Jurkat, Clone E6-1 (cell line): ENCODE data around the gene PHLDB3.
"Not testable (repeated sequence)": the region's sequence is repeated elsewhere in the genome, so short reads cannot be mapped to it uniquely, and the experiment has no call there.

Source experiments
- DNase-seq: peaks from one replicate; pipeline ENCODE4 v3.0.0-alpha.2; 2011; ENCODE audit warnings: low read depth, low spot score
- H3K4me3 ChIP-seq: 2 replicates; pipeline ENCODE4 v1.5.1; 2011; ENCODE audit warnings: mild to moderate bottlenecking, low read length, control low read depth, moderate library complexity

The PHLDB3 gene

DNA sequence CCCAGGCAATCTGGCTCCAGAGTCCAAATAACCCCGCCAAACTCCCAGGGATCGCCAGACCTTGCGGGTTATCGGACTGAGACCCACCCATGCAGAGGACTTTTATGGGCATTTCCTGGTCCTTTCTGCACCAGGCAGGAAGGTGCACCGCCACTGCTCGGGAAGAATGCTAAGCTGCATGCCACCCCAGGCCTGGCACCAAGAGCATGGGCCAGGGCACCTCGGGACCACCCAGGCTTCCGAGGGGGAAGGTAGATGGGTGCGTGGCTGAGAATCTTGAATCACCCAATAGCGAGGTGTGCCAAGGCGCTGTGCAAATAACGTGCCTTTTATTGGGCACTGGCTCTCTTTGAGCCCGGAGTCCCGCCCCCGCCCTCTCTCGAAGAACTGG lies 28.0 kb upstream of the PHLDB3 start:
- no peak for DNase-seq
- peak overlapping the region; percentile 72 for H3K4me3 ChIP-seq

DNA sequence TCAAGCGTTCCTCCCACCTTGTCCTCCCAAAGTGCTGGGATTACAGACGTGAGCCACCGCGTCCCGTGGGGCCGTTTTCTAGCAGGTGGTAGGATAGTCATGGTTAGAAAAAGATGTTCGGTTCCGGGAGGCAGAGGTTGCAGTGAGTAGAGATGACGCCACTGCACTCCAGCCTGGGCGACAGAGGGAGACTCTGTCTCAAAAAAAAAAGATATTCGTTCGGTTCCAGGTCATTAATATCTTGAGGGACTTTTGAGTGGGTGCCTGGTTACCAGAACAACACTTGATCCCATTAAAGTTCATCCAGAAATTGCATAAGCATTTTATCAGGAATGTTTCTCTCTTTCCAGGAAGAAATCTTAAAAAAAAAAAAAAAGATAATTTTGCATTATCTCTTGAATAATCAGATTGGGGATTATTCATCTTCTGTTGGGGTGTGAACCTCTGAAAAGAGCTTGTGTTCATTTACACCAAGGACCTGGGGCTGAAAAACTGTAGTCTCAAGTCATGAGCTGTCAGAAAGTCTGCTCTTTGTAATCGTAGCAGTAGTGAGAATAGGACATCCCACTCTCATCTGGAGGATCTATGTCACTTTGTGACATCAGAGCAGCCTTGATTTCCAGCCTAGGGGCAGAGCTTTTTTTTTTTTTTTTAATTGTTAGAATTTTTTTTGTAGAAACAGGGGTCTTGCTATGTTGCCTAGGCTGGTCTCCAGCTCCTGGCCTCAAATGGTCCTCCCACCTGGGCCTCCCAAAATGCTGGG lies 23.5 kb upstream of the PHLDB3 start:
- peak overlapping the region; percentile 81; the same call in 1 of the 2 replicates for H3K4me3 ChIP-seq
- no peak for DNase-seq

DNA sequence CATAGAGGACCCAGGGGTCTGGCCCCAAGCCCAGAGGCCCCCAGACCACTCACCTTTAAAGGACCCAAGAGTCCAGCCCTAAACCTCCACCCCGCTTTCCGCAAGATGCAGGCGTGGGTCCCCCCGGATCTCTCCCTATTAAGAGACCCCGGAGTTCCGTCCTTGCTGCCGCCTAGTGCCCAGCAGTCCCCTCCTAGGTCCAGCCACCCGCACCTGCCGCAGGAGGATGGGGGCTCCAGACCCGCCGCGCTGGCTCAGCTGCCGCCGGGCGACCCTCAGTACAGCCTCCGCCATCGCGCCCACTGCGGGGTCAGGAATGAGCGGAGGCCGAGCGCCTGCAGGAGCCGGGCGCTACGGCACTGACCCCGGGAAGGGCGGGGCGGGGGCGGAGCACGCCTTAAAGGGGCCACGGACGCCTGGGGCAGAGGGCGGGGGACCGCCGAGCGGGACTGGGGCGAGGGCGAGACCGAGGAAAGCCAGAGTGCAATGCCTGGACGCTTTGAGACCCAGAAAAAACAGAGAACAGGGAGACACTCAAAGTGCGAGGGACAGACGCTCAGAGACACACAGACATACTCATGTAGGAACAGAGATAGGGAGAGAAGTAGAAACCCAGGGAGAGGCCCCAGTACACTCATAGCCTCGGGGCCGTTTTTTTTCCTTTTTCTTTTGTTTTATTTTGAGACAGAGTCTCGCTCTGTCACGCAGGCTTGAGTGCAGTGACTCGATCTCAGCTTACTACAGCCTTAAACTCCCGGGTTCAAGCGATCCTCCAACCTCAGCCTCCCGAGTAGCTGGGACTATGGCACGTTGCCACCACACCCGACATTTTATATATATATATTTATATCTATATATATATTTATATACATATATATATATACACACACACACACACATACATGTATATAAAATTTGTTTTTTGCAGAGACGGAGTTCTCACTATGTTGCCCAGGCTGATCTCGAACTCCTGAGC lies 22.6 kb upstream of the PHLDB3 start, which contains the start of gene ETHE1:
Gene ETHE1 (minus strand): TSS at position 318 of the 976 bp plus-strand sequence. CDS start 24 bp downstream, at position 294.
- DNase-seq: no peak
- H3K4me3 ChIP-seq: peak within 1 kb of the TSS; percentile 81

DNA sequence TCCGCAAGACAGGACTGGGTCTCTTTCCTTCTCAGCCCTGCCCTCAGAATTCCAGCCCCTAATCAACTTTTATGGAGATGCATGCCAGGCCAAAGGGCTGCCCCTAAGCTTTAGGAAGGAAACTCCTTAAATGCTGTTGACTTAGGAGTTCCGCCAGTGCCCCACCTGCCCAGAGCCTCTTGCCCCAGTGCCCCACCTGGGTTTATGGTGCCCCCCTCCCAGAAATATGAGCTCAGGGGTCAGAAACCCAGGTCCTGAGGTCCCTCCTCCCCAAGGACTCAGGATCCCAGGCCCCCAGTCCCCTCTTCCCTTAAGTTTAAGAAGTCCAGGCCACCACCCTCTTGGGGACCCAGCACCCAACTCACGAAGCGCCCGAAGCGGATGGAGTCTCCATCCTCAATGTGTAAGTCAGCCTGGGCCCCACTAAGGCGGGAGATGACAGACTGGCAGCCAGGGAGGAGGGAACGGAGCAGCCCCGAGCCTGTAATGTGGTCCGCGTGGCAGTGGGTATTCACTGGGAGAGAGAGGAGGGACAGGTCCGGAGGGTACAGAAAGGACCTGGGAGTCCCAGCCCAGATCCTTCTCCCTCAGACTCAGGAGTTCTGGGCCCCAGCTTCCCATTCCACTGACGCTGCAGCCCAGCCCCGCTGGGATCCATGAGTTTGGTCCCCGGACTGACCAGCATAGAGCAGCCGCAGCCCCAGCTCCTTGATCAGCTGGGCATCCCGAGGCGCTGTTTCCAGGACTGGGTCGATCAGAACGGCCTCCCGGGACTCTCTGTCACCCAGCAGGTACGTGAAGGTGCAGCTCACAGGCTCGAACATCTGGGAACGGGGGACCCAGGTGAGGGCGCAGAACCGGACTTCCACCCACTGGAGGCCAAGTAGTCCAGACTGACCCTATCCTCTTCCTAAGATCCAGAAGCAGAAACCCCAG lies 21.6 kb upstream of the PHLDB3 start:
- H3K4me3 ChIP-seq: peak overlapping the region; percentile 81
- DNase-seq: no peak

DNA sequence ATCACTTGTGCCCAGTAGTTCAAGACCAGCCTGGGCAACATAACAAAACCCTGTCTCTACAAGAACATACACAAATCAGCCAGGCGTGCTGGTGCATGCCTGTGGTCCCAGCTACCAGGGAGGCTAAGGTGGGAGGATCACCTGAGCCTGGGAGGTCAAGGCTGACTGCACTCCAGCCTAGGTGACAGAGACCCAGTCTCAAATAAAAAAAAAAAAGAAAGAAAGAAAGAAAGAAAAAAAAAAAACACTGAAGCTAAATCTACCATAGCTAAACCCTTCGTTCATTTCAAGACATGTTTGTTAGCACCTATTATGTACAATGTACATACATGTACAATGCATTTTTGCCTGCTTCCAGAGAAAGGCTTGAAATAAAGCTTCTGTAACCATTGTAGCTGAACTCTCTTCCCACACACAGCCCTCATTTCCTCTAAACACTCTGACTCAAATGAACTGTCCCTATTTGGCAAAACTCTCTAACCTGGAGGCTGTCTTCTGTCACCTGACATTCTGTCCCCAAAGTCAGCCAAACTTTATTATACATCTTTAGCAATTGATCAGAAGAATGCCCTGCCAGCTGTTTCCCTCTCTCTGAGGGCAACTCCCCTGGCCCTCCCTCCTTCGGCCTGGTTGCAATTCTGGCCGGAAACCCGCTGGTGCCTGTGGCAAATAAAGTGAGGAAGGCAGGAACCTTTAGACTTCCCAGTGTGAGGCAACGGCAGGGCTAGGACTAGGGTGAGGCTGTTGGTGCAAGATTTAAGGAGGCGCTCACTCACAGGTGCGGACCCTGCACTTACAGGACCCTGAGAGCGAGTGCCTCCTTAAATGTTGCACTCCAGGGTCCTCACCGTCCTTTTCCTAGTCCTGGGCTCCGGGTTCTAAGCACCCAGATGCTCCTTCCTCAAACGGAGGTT lies 20.6 kb upstream of the PHLDB3 start:
- H3K4me3 ChIP-seq: peak overlapping the region; percentile 81
- no peak for DNase-seq

DNA sequence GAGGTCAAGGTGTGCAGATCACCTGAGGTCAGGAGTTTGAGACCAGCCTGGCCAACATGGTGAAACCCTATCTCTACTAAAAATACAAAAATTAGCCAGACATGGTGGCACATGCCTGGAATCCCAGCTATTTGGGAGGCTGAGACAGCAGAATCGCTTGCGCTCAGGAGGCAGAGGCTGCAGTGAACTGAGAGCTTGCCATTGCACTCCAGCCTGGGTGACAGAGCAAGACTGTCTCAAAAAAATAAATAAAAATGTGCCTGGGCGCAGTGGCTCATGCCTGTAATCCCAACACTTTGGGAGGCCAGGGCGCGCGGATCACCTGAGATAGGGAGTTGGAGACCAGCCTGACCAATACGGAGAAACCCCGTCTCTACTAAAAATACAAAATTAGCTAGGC lies 19.1 kb upstream of the PHLDB3 start:
- DNase-seq, H3K4me3 ChIP-seq: not testable (repeated sequence)

DNA sequence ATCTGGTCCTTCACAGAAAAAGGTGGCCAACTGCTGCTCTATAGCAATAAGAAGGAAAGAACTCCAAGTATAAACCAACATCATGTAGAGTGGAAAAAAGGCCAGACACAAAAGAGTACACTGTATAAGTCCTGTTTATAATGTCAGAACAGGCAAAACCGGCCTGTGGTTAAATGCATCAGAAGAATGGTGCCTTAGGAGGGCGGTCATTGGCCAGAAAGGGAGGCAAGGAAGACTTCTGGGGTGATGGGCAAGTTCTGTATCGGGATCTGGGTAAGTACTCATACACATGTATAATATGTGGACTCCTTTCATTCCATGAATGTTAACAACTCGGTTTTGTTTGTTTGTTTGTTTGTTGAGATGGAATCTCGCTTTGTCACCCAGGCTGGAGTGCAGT lies 18.4 kb upstream of the PHLDB3 start:
- H3K4me3 ChIP-seq: no peak overlapping the region
- no peak for DNase-seq

DNA sequence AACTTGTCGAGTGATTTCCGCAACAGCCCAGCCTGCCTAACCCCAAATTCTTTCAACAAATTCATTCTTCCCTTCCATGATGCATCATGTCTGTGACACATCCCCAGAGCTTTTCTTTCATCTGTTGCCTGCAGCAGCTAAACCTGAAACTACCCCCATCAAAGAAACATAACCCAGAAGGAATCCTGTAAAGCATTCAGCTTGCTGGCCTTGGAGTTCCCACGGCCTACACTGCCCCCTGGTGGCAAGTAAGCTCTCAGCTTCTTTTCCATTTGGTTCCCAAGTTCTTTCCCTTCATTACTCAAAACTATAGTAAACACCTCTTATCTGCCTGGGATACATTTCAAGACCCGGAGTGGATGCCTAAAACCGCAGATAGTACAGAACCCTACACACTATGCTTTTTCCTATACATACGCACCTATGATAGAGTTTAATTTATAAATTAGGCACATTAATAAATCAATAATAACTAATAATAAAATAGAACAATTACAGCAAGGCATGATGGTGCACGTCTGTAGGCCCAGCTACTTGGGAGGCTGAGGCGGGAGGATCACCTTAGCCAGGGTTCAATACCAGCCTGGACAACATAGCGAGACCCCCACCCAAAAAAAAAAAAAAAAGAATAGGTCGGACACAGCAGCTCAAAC lies 15.0 kb upstream of the PHLDB3 start:
- H3K4me3 ChIP-seq: no peak overlapping the region
- DNase-seq: peak; percentile 76

DNA sequence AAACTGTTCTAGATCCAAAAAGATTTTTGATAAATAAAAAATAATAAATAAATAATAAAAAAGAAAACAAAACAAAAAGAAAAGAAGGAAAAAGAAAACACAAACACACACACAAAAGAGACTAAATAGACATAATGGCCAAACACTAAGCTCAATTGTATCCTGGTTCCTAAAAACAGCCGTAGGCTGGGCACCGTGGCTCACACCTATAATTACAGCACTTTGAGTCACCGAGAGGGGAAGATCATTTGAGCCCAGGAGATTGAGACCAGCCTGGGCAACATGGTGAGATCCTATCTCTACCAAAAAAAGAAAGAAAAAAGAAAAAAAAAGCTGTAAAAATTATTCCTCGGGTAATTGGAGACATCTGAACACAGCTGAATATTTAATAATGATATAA lies 13.5 kb upstream of the PHLDB3 start:
- no peak for DNase-seq

DNA sequence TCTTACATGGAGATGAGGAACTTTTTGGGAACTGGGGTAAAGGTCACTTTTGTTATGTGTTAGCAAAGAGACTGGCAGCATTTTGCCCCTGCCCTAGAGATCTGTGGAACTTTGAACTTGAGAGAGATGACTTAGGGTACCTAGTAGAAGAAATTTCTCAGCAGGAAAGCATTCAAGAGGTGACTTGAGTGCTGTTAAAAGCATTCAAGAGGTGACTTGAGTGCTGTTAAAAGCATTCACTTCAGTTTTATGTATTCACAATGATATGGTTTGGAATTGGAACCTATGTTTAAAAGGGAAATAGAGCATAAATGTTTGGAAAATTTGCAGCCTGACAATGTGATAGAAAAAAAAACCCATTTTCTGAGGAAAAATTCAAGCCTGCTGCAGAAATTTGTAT lies 7.9 kb upstream of the PHLDB3 start:
- not testable (repeated sequence) for DNase-seq, H3K4me3 ChIP-seq

More for the DNA sequence above, 13.5 kb upstream of the PHLDB3 start:
- no peak overlapping the region for H3K4me3 ChIP-seq

DNA sequence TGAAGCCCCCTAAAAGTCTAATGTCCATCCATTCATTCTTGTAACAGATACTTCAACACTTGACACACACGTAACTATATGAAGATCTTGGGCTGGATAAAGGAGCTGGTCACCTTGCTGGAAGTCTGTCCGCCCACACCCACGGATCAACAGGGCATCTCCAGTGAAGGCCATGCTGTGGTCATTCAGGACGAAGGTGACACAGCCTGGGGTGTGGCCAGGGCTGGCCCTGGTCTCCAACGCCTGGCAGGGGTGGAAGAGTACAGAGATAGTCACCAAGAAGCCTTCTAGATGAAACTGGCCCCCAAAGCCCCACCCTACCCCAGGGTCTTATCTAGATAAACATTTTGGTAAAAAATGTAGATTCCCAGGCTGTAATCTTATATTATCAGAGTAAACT lies 6.8 kb upstream of the PHLDB3 start:
- no peak for DNase-seq
- no peak overlapping the region for H3K4me3 ChIP-seq

DNA sequence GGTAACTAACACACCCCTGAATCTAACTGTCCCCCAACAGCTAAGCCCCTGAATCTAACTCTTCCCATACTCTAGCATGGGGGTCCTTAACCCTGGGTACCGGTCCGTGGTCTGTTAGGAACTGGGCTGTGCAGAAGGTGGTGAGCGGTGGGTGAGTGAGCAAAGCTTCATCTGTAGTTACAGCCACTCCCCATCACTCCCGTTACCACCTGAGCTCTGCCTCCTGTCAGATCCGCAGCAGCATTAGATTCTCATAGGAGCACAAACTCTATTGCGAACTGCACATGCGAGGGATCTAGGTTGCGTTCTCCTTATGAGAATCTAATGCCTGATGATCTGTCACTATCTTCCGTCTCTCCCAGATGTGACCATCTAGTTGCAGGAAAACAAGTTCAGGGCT lies 6.2 kb upstream of the PHLDB3 start:
- no peak overlapping the region for H3K4me3 ChIP-seq
- DNase-seq: no peak

DNA sequence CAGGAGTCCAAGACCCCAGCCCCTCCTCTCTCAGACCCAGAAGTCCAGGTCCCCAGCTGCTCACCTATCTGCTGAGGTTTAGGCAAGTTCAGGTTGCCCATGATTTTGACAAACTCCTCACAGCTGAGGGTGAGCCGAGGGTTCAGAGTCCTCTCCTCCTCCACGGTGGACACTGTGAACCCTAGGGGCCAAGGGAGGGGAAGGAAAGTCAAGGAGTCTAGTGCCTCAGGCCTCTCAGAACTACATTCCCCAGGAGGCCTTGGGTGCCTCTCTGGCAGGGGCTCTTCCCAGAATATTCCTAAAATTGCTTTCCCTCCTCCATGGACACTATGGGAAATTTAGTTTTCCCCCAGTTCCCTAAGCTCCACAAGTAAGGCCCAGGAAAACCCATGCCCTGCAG lies 3.3 kb upstream of the PHLDB3 start:
- no peak overlapping the region for H3K4me3 ChIP-seq
- DNase-seq: no peak

DNA sequence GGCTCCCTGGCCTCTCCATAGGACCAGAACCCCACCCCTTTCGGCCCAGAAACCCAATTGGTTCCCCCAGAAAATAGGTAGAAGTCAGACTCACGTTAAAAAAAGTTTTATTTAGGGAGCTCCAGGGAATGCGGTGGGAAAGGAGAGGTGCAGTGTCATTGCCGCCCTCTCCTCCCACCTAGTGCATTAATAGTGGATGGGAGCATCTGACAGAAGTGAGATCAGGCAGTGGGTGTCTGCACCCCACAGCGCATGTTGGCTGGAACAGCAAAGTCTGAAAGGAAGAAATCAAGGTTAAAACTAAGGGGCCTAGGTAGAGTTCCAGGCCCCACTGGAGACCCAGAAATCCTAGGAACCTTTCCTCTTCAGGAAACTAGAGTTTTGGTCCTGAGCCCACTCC lies 2.1 kb upstream of the PHLDB3 start:
- H3K4me3 ChIP-seq: no peak overlapping the region
- DNase-seq: no peak

DNA sequence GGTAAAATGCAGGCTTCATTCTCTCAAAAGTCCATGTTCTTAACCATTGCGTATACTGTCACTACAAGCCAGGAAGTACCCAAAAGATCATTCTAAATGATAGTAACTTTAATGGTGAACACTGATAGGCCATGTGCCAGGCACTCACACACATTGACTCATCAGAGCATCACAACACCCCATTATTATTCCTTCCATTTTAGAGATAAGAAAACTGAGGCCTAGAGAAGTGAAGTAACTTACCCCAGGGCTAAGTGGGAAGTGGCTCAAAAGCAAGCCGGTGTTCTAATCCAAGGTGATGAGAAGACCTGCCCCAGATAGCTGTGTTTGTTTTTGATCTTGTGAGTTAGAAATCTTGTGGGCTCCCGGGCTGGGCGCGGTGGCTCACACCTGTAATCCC lies 1.4 kb upstream of the PHLDB3 start:
- no peak for DNase-seq
- no peak overlapping the region for H3K4me3 ChIP-seq

DNA sequence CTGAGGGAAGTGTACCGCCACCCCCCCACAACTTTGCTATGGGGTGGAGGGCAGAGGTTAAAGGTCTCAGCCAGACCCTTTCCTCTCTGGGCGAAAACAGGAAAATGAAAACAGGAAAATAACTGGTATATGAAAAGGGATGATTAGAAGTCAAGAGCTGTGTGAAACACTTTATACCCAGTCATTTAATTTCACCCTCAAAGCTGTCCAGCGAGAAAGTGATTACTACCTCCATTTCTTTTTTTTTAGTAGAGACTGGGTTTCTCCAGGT lies 575 bp upstream of the PHLDB3 start:
- no peak for DNase-seq
- no peak overlapping the region for H3K4me3 ChIP-seq

DNA sequence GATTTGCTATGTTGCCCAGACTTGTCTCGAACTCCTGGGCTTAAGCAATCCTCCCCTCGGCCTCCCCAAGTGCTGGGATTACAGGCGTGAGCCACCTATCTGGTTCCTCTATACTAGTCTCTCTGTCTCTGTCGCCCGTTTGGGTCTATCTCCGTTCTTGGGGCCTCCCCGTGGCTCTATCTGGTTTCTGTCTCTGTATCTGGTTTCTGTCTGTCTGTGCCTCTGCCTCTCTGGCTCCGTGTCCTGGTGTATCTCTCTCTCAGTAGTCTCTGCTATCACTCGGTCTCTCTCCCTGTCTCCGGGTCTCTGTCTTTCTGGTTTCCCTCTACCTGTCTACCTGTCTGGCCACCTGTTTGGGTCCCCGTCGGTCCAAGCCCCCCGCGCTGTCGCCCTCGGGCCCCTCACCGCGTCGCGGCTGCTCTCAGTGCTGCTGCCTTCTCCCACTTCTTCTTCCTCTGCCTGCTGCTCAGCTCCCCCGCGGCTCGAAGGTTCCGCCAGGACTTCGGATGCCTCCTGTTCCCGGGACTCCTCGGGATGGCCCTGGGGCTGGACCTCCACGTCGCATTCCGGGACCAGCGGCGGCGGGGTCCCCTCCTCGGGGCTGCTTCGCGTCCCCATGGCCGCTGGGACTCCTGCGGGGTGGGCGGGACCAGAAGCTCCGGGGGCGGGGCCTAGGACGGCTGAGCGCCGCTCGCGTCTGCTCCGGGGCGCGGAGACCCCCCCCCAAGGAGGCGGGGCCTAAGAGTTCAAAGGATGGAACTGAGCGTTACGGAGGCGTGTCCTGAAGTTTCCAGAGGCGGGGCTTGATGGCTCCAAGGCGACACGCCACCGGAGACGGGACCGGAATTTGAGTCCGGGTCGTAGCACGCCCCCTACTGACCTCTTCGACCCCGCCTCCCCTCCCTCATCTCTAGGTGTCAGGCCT lies 783 bp downstream of the PHLDB3 start:
- H3K4me3 ChIP-seq: peak overlapping the region; percentile 82
- DNase-seq: peak; percentile 92
